GM18861 (cell line): ENCODE data around the gene IFNL2.
"Not testable (repeated sequence)": the region's sequence is repeated elsewhere in the genome, so short reads cannot be mapped to it uniquely, and the experiment has no call there.

Experiments used
- ATAC-seq: cut with Tn5 transposase; IDR thresholded peaks from one replicate; pipeline ENCODE4 v1.9.1; 2021; ENCODE audit not compliant: unreplicated experiment

Gene IFNL2

GRCh38 chr19:39268085-39268484 lies at the start of gene IFNL2:
Gene IFNL2, plus strand, starts transcription at chr19:39268396. Its CDS starts 173 bp downstream, at chr19:39268569.
- not testable (repeated sequence) for ATAC-seq

- ATAC-seq = not testable (repeated sequence)
Measured at GRCh38 chr19:39219108-39219507, 49.1 kb upstream of the IFNL2 start.

GRCh38 chr19:39223703-39224279 lies 44.4 kb upstream of the IFNL2 start:
- ATAC-seq = no peak

GRCh38 chr19:39224910-39225309 lies 43.3 kb upstream of the IFNL2 start:
- ATAC-seq = no peak

GRCh38 chr19:39230096-39230764 lies 38.0 kb upstream of the IFNL2 start:
- ATAC-seq = no peak

- no peak for ATAC-seq
Measured at GRCh38 chr19:39232708-39233107, 35.5 kb upstream of the IFNL2 start.

GRCh38 chr19:39236527-39236926 lies 31.7 kb upstream of the IFNL2 start:
- ATAC-seq = no peak

- no peak for ATAC-seq
Measured at GRCh38 chr19:39237200-39238184, 30.7 kb upstream of the IFNL2 start.

- no peak for ATAC-seq
Measured at GRCh38 chr19:39238209-39238608, 30.0 kb upstream of the IFNL2 start.

- no peak for ATAC-seq
Measured at GRCh38 chr19:39238944-39239343, 29.3 kb upstream of the IFNL2 start.

- no peak for ATAC-seq
Measured at GRCh38 chr19:39240421-39240820, 27.8 kb upstream of the IFNL2 start.

- not testable (repeated sequence) for ATAC-seq
Measured at GRCh38 chr19:39243741-39244140, 24.5 kb upstream of the IFNL2 start.

GRCh38 chr19:39244410-39245100 lies 23.6 kb upstream of the IFNL2 start, which contains the start of gene IFNL3:
Gene IFNL3, minus strand, starts transcription at chr19:39245006. Its CDS starts 39 bp downstream, at chr19:39244967.
- not testable (repeated sequence) for ATAC-seq

- not testable (repeated sequence) for ATAC-seq
Measured at GRCh38 chr19:39245166-39245565, 23.0 kb upstream of the IFNL2 start.

- no peak for ATAC-seq
Measured at GRCh38 chr19:39246951-39247669, 21.1 kb upstream of the IFNL2 start.

- ATAC-seq = no peak
Measured at GRCh38 chr19:39247701-39248664, 20.2 kb upstream of the IFNL2 start.

- ATAC-seq = no peak
Measured at GRCh38 chr19:39248806-39249205, 19.4 kb upstream of the IFNL2 start, which contains the start of gene IFNL4. Gene IFNL4, minus strand, starts transcription at chr19:39248856.

GRCh38 chr19:39251081-39251480 lies 17.1 kb upstream of the IFNL2 start:
- ATAC-seq = no peak

- ATAC-seq = no peak
Measured at GRCh38 chr19:39251846-39252245, 16.4 kb upstream of the IFNL2 start.
